Measurements from ENCODE around the gene CRHR2. TPM values are rescaled to one million over a fixed set of nuclear protein-coding genes. Genes with fewer than 3 reads are reported as not detected.
"Not testable (repeated sequence)": the region's sequence is repeated elsewhere in the genome, so short reads cannot be mapped to it uniquely, and the experiment has no call there.

CRHR2 gene
- 1 to 10 TPM in 1 of 3 donors, under 1 TPM in 2; 0.21 to 1.1 (median 0.22) TPM for polyA plus RNA-seq

- no peak within 1 kb of the TSS for H3K27ac ChIP-seq (ENCODE audit: low read depth, low read length)
- 3 to 10% (median 5%) methylated on average over 56 to 67 of the region's 67 CpGs for WGBS, 3 donors
Measured at GRCh38 chr7:30682212-30683083, at the start of gene CRHR2. Gene CRHR2 (minus strand): TSS chr7:30682456. CDS start chr7:30682280, 176 bp downstream.

GRCh38 chr7:30731581-30731980, 49.3 kb upstream of the CRHR2 start:
- no peak overlapping the region for H3K27ac ChIP-seq (ENCODE audit: low read depth, low read length)
- 46 to 72% (median 47%) methylated on average over 11 of the region's 11 CpGs for whole genome bisulfite sequencing, 3 donors

GRCh38 chr7:30730996-30731395, 48.7 kb upstream of the CRHR2 start:
- H3K27ac ChIP-seq (ENCODE audit: low read depth, low read length): no peak overlapping the region
- 84 to 87% (median 85%) methylated on average over 4 of the region's 4 CpGs for WGBS, 3 donors

- 90 to 99% (median 91%) methylated on average over 2 of the region's 2 CpGs for WGBS, 3 donors
- no peak overlapping the region for H3K27ac ChIP-seq (ENCODE audit: low read depth, low read length)
Measured at GRCh38 chr7:30730097-30730496, 47.8 kb upstream of the CRHR2 start.

- WGBS, 3 donors: 55 to 69% (median 64%) methylated on average over 2 of the region's 2 CpGs
Measured at GRCh38 chr7:30729642-30730041, 47.4 kb upstream of the CRHR2 start.

GRCh38 chr7:30728591-30729100, 46.4 kb upstream of the CRHR2 start:
- H3K27ac ChIP-seq (ENCODE audit: low read depth, low read length): no peak overlapping the region
- 74 to 88% (median 80%) methylated on average over 6 of the region's 6 CpGs for WGBS, 3 donors

More at GRCh38 chr7:30729642-30730041, 47.4 kb upstream of the CRHR2 start:
- H3K27ac ChIP-seq (ENCODE audit: low read depth, low read length): no peak overlapping the region

- WGBS, 3 donors: 50 to 76% (median 54%) methylated on average over 8 of the region's 8 CpGs
- no peak overlapping the region for H3K27ac ChIP-seq (ENCODE audit: low read depth, low read length)
Measured at GRCh38 chr7:30727061-30727945, 45.0 kb upstream of the CRHR2 start.

GRCh38 chr7:30726296-30727006, 44.2 kb upstream of the CRHR2 start:
- 95 to 98% (median 97%) methylated on average over 7 of the region's 7 CpGs for WGBS, 3 donors
- H3K27ac ChIP-seq (ENCODE audit: low read depth, low read length): no peak overlapping the region

GRCh38 chr7:30723776-30724175, 41.5 kb upstream of the CRHR2 start:
- 62 to 85% (median 82%) methylated on average over 3 to 4 of the region's 4 CpGs for WGBS, 3 donors
- H3K27ac ChIP-seq (ENCODE audit: low read depth, low read length): no peak overlapping the region

GRCh38 chr7:30722671-30723070, 40.4 kb upstream of the CRHR2 start:
- no peak overlapping the region for H3K27ac ChIP-seq (ENCODE audit: low read depth, low read length)

- H3K27ac ChIP-seq (ENCODE audit: low read depth, low read length): no peak overlapping the region
- 78 to 83% (median 81%) methylated on average over 2 of the region's 2 CpGs for WGBS, 3 donors
Measured at GRCh38 chr7:30722187-30722586, 39.9 kb upstream of the CRHR2 start.

GRCh38 chr7:30721211-30721610, 39.0 kb upstream of the CRHR2 start:
- WGBS, 3 donors: 96 to 100% (median 97%) methylated on average over 1 of the region's 1 CpG
- H3K27ac ChIP-seq (ENCODE audit: low read depth, low read length): no peak overlapping the region

GRCh38 chr7:30719434-30719833, 37.2 kb upstream of the CRHR2 start:
- not testable (repeated sequence) for H3K27ac ChIP-seq (ENCODE audit: low read depth, low read length)
- 90 to 98% (median 93%) methylated on average over 2 of the region's 2 CpGs for WGBS, 3 donors

- WGBS, 3 donors: 77 to 85% (median 84%) methylated on average over 2 of the region's 2 CpGs
- H3K27ac ChIP-seq (ENCODE audit: low read depth, low read length): no peak overlapping the region
Measured at GRCh38 chr7:30717181-30717580, 34.9 kb upstream of the CRHR2 start.

- no peak overlapping the region for H3K27ac ChIP-seq (ENCODE audit: low read depth, low read length)
- WGBS, 3 donors: 94 to 100% (median 99%) methylated on average over 1 of the region's 1 CpG
Measured at GRCh38 chr7:30714129-30714528, 31.9 kb upstream of the CRHR2 start.

GRCh38 chr7:30713392-30713791, 31.1 kb upstream of the CRHR2 start:
- 76 to 87% (median 85%) methylated on average over 6 of the region's 6 CpGs for WGBS, 3 donors
- no peak overlapping the region for H3K27ac ChIP-seq (ENCODE audit: low read depth, low read length)

GRCh38 chr7:30710669-30711068, 28.4 kb upstream of the CRHR2 start:
- WGBS, 3 donors: 70 to 84% (median 75%) methylated on average over 4 of the region's 4 CpGs
- H3K27ac ChIP-seq (ENCODE audit: low read depth, low read length): no peak overlapping the region

GRCh38 chr7:30709549-30709948, 27.3 kb upstream of the CRHR2 start:
- H3K27ac ChIP-seq (ENCODE audit: low read depth, low read length): no peak overlapping the region
- 73 to 88% (median 81%) methylated on average over 6 of the region's 6 CpGs for WGBS, 3 donors
